Measurements from ENCODE around the gene CD38.
"Not testable (repeated sequence)": the region's sequence is repeated elsewhere in the genome, so short reads cannot be mapped to it uniquely, and the experiment has no call there.

Gene CD38

GRCh38 chr4:15832523-15833451, 54.7 kb downstream of the CD38 start:
- H3K36me3 ChIP-seq (ENCODE audit: control insufficient read depth in 1 of 2, insufficient read depth in 2 of 2, low read length in 2 of 2), result no peaks in the 10 kb centered on the region
- no peak overlapping the region for H3K27ac ChIP-seq (ENCODE audit: low read depth, low read length)
- no peak overlapping the region for H3K9ac ChIP-seq (ENCODE audit: low read depth in 1 of 2, low read length in 2 of 2)
- no peaks in the 10 kb centered on the region for H3K27me3 ChIP-seq (ENCODE audit: control insufficient read depth in 1 of 2, insufficient read depth in 2 of 2, low read length in 2 of 2)
- no peaks in the 10 kb centered on the region for H3K9me3 ChIP-seq (ENCODE audit: control insufficient read depth in 1 of 2, low read length in 2 of 2)
- no peaks in the 10 kb centered on the region for H3K4me1 ChIP-seq (ENCODE audit: control insufficient read depth in 1 of 2, insufficient read depth in 2 of 2, low read length in 2 of 2)
- no peak overlapping the region for H3K4me3 ChIP-seq (ENCODE audit: low read depth in 1 of 2, low read length in 2 of 2)

GRCh38 chr4:15833801-15834200, 55.7 kb downstream of the CD38 start:
- H3K9me3 ChIP-seq (ENCODE audit: control insufficient read depth in 1 of 2, low read length in 2 of 2), result no peaks in the 10 kb centered on the region
- no peak overlapping the region for H3K4me3 ChIP-seq (ENCODE audit: low read depth in 1 of 2, low read length in 2 of 2)
- H3K4me1 ChIP-seq (ENCODE audit: control insufficient read depth in 1 of 2, insufficient read depth in 2 of 2, low read length in 2 of 2), result no peaks in the 10 kb centered on the region
- no peaks in the 10 kb centered on the region for H3K27me3 ChIP-seq (ENCODE audit: control insufficient read depth in 1 of 2, insufficient read depth in 2 of 2, low read length in 2 of 2)
- H3K27ac ChIP-seq (ENCODE audit: low read depth, low read length), result no peak overlapping the region
- H3K9ac ChIP-seq (ENCODE audit: low read depth in 1 of 2, low read length in 2 of 2), result no peak overlapping the region
- H3K36me3 ChIP-seq (ENCODE audit: control insufficient read depth in 1 of 2, insufficient read depth in 2 of 2, low read length in 2 of 2), result no peaks in the 10 kb centered on the region

- H3K27me3 ChIP-seq (ENCODE audit: control insufficient read depth in 1 of 2, insufficient read depth in 2 of 2, low read length in 2 of 2), result no peaks in the 10 kb centered on the region
- no peaks in the 10 kb centered on the region for H3K9me3 ChIP-seq (ENCODE audit: control insufficient read depth in 1 of 2, low read length in 2 of 2)
- H3K4me1 ChIP-seq (ENCODE audit: control insufficient read depth in 1 of 2, insufficient read depth in 2 of 2, low read length in 2 of 2), result no peaks in the 10 kb centered on the region
- H3K27ac ChIP-seq (ENCODE audit: low read depth, low read length), result no peak overlapping the region
- H3K4me3 ChIP-seq (ENCODE audit: low read depth in 1 of 2, low read length in 2 of 2), result no peak overlapping the region
- no peaks in the 10 kb centered on the region for H3K36me3 ChIP-seq (ENCODE audit: control insufficient read depth in 1 of 2, insufficient read depth in 2 of 2, low read length in 2 of 2)
- no peak overlapping the region for H3K9ac ChIP-seq (ENCODE audit: low read depth in 1 of 2, low read length in 2 of 2)
Observed at GRCh38 chr4:15836362-15836761, 58.2 kb downstream of the CD38 start.

GRCh38 chr4:15837591-15837990, 59.5 kb downstream of the CD38 start:
- Histone ChIP-seq H3K9me3 (ENCODE audit: control insufficient read depth in 1 of 2, low read length in 2 of 2) (no peaks in the 10 kb centered on the region), H3K36me3 (ENCODE audit: control insufficient read depth in 1 of 2, insufficient read depth in 2 of 2, low read length in 2 of 2) (no peaks in the 10 kb centered on the region), H3K27ac (ENCODE audit: low read depth, low read length) (no peak overlapping the region), H3K9ac (ENCODE audit: low read depth in 1 of 2, low read length in 2 of 2) (no peak overlapping the region), H3K27me3 (ENCODE audit: control insufficient read depth in 1 of 2, insufficient read depth in 2 of 2, low read length in 2 of 2) (no peaks in the 10 kb centered on the region), H3K4me3 (ENCODE audit: low read depth in 1 of 2, low read length in 2 of 2) (no peak overlapping the region), H3K4me1 (ENCODE audit: control insufficient read depth in 1 of 2, insufficient read depth in 2 of 2, low read length in 2 of 2) (no peaks in the 10 kb centered on the region)

- H3K27me3 ChIP-seq (ENCODE audit: control insufficient read depth in 1 of 2, insufficient read depth in 2 of 2, low read length in 2 of 2); H3K36me3 ChIP-seq (ENCODE audit: control insufficient read depth in 1 of 2, insufficient read depth in 2 of 2, low read length in 2 of 2); H3K4me3 ChIP-seq (ENCODE audit: low read depth in 1 of 2, low read length in 2 of 2); H3K4me1 ChIP-seq (ENCODE audit: control insufficient read depth in 1 of 2, insufficient read depth in 2 of 2, low read length in 2 of 2); H3K9me3 ChIP-seq (ENCODE audit: control insufficient read depth in 1 of 2, low read length in 2 of 2); H3K9ac ChIP-seq (ENCODE audit: low read depth in 1 of 2, low read length in 2 of 2); H3K27ac ChIP-seq (ENCODE audit: low read depth, low read length): not testable (repeated sequence)
Observed at GRCh38 chr4:15841194-15841730, 63.1 kb downstream of the CD38 start.

GRCh38 chr4:15847746-15848145, 69.6 kb downstream of the CD38 start:
- Histone ChIP-seq H3K4me3 (ENCODE audit: low read depth in 1 of 2, low read length in 2 of 2) (no peak overlapping the region), H3K27ac (ENCODE audit: low read depth, low read length) (no peak overlapping the region), H3K9me3 (ENCODE audit: control insufficient read depth in 1 of 2, low read length in 2 of 2) (no peaks in the 10 kb centered on the region), H3K9ac (ENCODE audit: low read depth in 1 of 2, low read length in 2 of 2) (no peak overlapping the region), H3K4me1 (ENCODE audit: control insufficient read depth in 1 of 2, insufficient read depth in 2 of 2, low read length in 2 of 2) (no peaks in the 10 kb centered on the region), H3K27me3 (ENCODE audit: control insufficient read depth in 1 of 2, insufficient read depth in 2 of 2, low read length in 2 of 2) (no peaks in the 10 kb centered on the region), H3K36me3 (ENCODE audit: control insufficient read depth in 1 of 2, insufficient read depth in 2 of 2, low read length in 2 of 2) (no peaks in the 10 kb centered on the region)

- no peak overlapping the region for H3K9ac ChIP-seq (ENCODE audit: low read depth in 1 of 2, low read length in 2 of 2)
- no peak overlapping the region for H3K4me3 ChIP-seq (ENCODE audit: low read depth in 1 of 2, low read length in 2 of 2)
- H3K36me3 ChIP-seq (ENCODE audit: control insufficient read depth in 1 of 2, insufficient read depth in 2 of 2, low read length in 2 of 2), result no peaks in the 10 kb centered on the region
- H3K27ac ChIP-seq (ENCODE audit: low read depth, low read length), result no peak overlapping the region
- H3K9me3 ChIP-seq (ENCODE audit: control insufficient read depth in 1 of 2, low read length in 2 of 2), result no peaks in the 10 kb centered on the region
- no peaks in the 10 kb centered on the region for H3K4me1 ChIP-seq (ENCODE audit: control insufficient read depth in 1 of 2, insufficient read depth in 2 of 2, low read length in 2 of 2)
- H3K27me3 ChIP-seq (ENCODE audit: control insufficient read depth in 1 of 2, insufficient read depth in 2 of 2, low read length in 2 of 2), result no peaks in the 10 kb centered on the region
Observed at GRCh38 chr4:15848191-15848842, 70.2 kb downstream of the CD38 start.

GRCh38 chr4:15851969-15852368, 73.8 kb downstream of the CD38 start:
- no peak overlapping the region for H3K4me3 ChIP-seq (ENCODE audit: low read depth in 1 of 2, low read length in 2 of 2)
- H3K27me3 ChIP-seq (ENCODE audit: control insufficient read depth in 1 of 2, insufficient read depth in 2 of 2, low read length in 2 of 2), result no peaks in the 10 kb centered on the region
- no peaks in the 10 kb centered on the region for H3K4me1 ChIP-seq (ENCODE audit: control insufficient read depth in 1 of 2, insufficient read depth in 2 of 2, low read length in 2 of 2)
- H3K27ac ChIP-seq (ENCODE audit: low read depth, low read length), result no peak overlapping the region
- H3K9ac ChIP-seq (ENCODE audit: low read depth in 1 of 2, low read length in 2 of 2), result no peak overlapping the region
- no peaks in the 10 kb centered on the region for H3K9me3 ChIP-seq (ENCODE audit: control insufficient read depth in 1 of 2, low read length in 2 of 2)
- H3K36me3 ChIP-seq (ENCODE audit: control insufficient read depth in 1 of 2, insufficient read depth in 2 of 2, low read length in 2 of 2), result no peaks in the 10 kb centered on the region

- Histone ChIP-seq H3K9ac (ENCODE audit: low read depth in 1 of 2, low read length in 2 of 2) (no peak overlapping the region), H3K9me3 (ENCODE audit: control insufficient read depth in 1 of 2, low read length in 2 of 2) (no peaks in the 10 kb centered on the region), H3K4me3 (ENCODE audit: low read depth in 1 of 2, low read length in 2 of 2) (no peak overlapping the region), H3K27ac (ENCODE audit: low read depth, low read length) (no peak overlapping the region), H3K36me3 (ENCODE audit: control insufficient read depth in 1 of 2, insufficient read depth in 2 of 2, low read length in 2 of 2) (no peaks in the 10 kb centered on the region), H3K4me1 (ENCODE audit: control insufficient read depth in 1 of 2, insufficient read depth in 2 of 2, low read length in 2 of 2) (no peaks in the 10 kb centered on the region), H3K27me3 (ENCODE audit: control insufficient read depth in 1 of 2, insufficient read depth in 2 of 2, low read length in 2 of 2) (no peaks in the 10 kb centered on the region)
Observed at GRCh38 chr4:15852524-15852923, 74.4 kb downstream of the CD38 start.

GRCh38 chr4:15853345-15853744, 75.2 kb downstream of the CD38 start:
- Histone ChIP-seq H3K4me3 (ENCODE audit: low read depth in 1 of 2, low read length in 2 of 2) (no peak overlapping the region), H3K9ac (ENCODE audit: low read depth in 1 of 2, low read length in 2 of 2) (no peak overlapping the region)

More at GRCh38 chr4:15853345-15853744, 75.2 kb downstream of the CD38 start:
- H3K9me3 ChIP-seq (ENCODE audit: control insufficient read depth in 1 of 2, low read length in 2 of 2), result no peaks in the 10 kb centered on the region
- no peaks in the 10 kb centered on the region for H3K4me1 ChIP-seq (ENCODE audit: control insufficient read depth in 1 of 2, insufficient read depth in 2 of 2, low read length in 2 of 2)
- H3K27ac ChIP-seq (ENCODE audit: low read depth, low read length), result no peak overlapping the region
- no peaks in the 10 kb centered on the region for H3K27me3 ChIP-seq (ENCODE audit: control insufficient read depth in 1 of 2, insufficient read depth in 2 of 2, low read length in 2 of 2)
- no peaks in the 10 kb centered on the region for H3K36me3 ChIP-seq (ENCODE audit: control insufficient read depth in 1 of 2, insufficient read depth in 2 of 2, low read length in 2 of 2)
